Stimulated activated CD4-positive, alpha-beta T cell treated with anti-CD3 and anti-CD28 coated beads, TNF-alpha, amount 100 ng/mL, for 1 hour (primary cell): ENCODE measurements around the gene IGFALS.

ENCODE experiments used
- DNase-seq, 3 donors: peaks; one replicate each; pipeline ENCODE4 v3.0.0-alpha.2; 2020; ENCODE audit warnings: low read depth in 3 of 3, low spot score in 1 of 3

IGFALS gene

GRCh38 chr16:1766701-1767100 is 26.8 kb downstream of the IGFALS start:
- no peak for DNase-seq

- DNase-seq, result no peak
Observed at GRCh38 chr16:1766231-1766630, 27.3 kb downstream of the IGFALS start.

- no peak for DNase-seq
Observed at GRCh38 chr16:1765826-1766225, 27.7 kb downstream of the IGFALS start.

- DNase-seq, result no peak
Observed at GRCh38 chr16:1764971-1765370, 28.5 kb downstream of the IGFALS start.

- DNase-seq, result no peak
Observed at GRCh38 chr16:1763521-1764511, 29.7 kb downstream of the IGFALS start.

- no peak for DNase-seq
Observed at GRCh38 chr16:1762879-1763520, 30.5 kb downstream of the IGFALS start.

GRCh38 chr16:1762196-1762878 is 31.2 kb downstream of the IGFALS start:
- DNase-seq, result no peak

GRCh38 chr16:1761751-1762150 is 31.8 kb downstream of the IGFALS start:
- DNase-seq, result no peak

- DNase-seq, result no peak
Observed at GRCh38 chr16:1760911-1761310, 32.6 kb downstream of the IGFALS start.

GRCh38 chr16:1759511-1759910 is 34.0 kb downstream of the IGFALS start:
- DNase-seq, result no peak

- DNase-seq, result no peak
Observed at GRCh38 chr16:1758923-1759322, 34.6 kb downstream of the IGFALS start.

GRCh38 chr16:1757714-1758461 is 35.6 kb downstream of the IGFALS start:
- DNase-seq, result no peak

- no peak for DNase-seq
Observed at GRCh38 chr16:1754204-1754603, 39.3 kb downstream of the IGFALS start.

GRCh38 chr16:1752853-1753252 is 40.7 kb downstream of the IGFALS start:
- no peak for DNase-seq

- DNase-seq, result no peak
Observed at GRCh38 chr16:1751946-1752345, 41.6 kb downstream of the IGFALS start.

- no peak for DNase-seq
Observed at GRCh38 chr16:1749152-1750117, 44.1 kb downstream of the IGFALS start.

GRCh38 chr16:1747934-1748333 is 45.6 kb downstream of the IGFALS start:
- no peak for DNase-seq

- no peak for DNase-seq
Observed at GRCh38 chr16:1746693-1747195, 46.8 kb downstream of the IGFALS start.

GRCh38 chr16:1745900-1746692 is 47.4 kb downstream of the IGFALS start:
- no peak for DNase-seq
